LoVo (cell line): ENCODE measurements around the gene DOK5.

ENCODE experiments used
- DNase-seq: peaks from one replicate; pipeline ENCODE4 v3.0.0-alpha.2; 2016; ENCODE audit warnings: low spot score

DOK5 gene

DNA sequence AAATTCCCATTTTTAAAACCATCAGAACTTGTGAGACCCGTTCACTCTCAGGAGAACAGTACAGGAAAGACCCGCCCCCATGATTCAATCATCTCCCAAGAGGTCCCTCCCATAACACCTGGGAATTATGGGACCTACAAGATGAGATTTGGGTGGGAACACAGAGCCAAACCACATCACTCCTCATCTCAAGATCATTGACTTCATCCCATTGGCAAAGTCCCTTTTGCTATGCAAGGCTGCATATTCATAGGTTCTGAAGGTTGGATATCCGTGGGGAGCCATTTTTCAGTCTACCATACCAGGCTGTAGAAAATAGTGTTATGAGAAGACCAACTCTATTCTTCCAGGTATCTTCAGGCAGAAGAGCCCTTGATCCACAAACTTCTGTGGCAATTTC, 219.1 kb downstream of the DOK5 start:
- DNase-seq: no peak

DNA sequence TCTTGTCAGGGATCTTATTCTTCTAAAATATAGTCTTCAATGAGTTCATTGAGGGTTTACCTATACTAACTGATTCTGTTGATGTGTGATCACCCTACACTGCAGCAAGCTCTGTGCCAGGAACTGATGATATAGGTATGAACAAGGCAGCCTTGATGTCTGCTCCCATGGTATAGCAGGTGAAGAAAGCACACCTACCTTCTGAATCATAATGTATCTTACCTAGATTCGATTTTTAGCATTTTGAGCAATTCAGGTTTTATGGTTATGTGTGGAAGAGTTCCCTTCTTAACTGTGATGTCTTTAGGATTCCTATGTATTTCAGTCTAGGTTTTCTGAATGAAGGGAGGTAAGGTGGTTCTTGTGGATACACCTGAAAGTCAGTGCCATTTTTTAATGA, 223.0 kb downstream of the DOK5 start:
- no peak for DNase-seq
